Suprapubic skin (tissue), 4 donors: ENCODE data around the gene STAB2. TPM values are rescaled to one million over a fixed set of nuclear protein-coding genes. Genes with fewer than 3 reads are reported as not detected.

ENCODE experiments used
- DNase-seq, 2 donors: peaks; one replicate each; pipeline ENCODE4 v3.0.0-alpha.2; 2019; ENCODE audit warnings: low spot score in 2 of 2
- H3K27ac ChIP-seq: fragments of 200-600 bp; sonication (generic); one replicate; pipeline ENCODE4 v1.5.1; 2019
- H3K27me3 ChIP-seq: fragments of 200-600 bp; sonication (generic); one replicate; pipeline ENCODE4 v1.5.1; 2019
- H3K36me3 ChIP-seq: fragments of 200-600 bp; sonication (generic); one replicate; pipeline ENCODE4 v1.5.1; 2019
- H3K4me1 ChIP-seq: fragments of 200-600 bp; sonication (generic); one replicate; pipeline ENCODE4 v1.5.1; 2019
- H3K4me3 ChIP-seq: fragments of 200-600 bp; sonication (generic); one replicate; pipeline ENCODE4 v1.5.1; 2019; ENCODE audit warnings: mild to moderate bottlenecking
- H3K9me3 ChIP-seq: fragments of 200-600 bp; sonication (generic); one replicate; pipeline ENCODE4 v1.5.1; 2019
- CTCF ChIP-seq, 2 donors: fragments of 200-600 bp in 1 of 2; fragments of 450-650 bp in 1 of 2; sonication (generic) in 1 of 2; IDR thresholded peaks; one replicate each; pipeline ENCODE4 v1.5.1; 2016 to 2019; ENCODE audit warnings: antibody characterized with exemption in 2 of 2, mild to moderate bottlenecking in 1 of 2, moderate library complexity in 1 of 2
- EP300 ChIP-seq: sonication (generic); formaldehyde crosslinking; IDR thresholded peaks from one replicate; pipeline ENCODE4 v1.6.1; 2017; ENCODE audit warnings: antibody characterized with exemption
- POLR2A ChIP-seq, 2 donors: fragments of 450-650 bp; IDR thresholded peaks; one replicate each; pipeline ENCODE4 v1.6.1; 2017; ENCODE audit warnings: antibody characterized with exemption in 2 of 2, mild to moderate bottlenecking in 2 of 2, moderate library complexity in 2 of 2
- POLR2AphosphoS5 ChIP-seq, 3 donors: sonication (generic); formaldehyde crosslinking; IDR thresholded peaks; one replicate each; pipeline ENCODE4 v1.6.1; 2017; ENCODE audit warnings: antibody characterized with exemption in 3 of 3
- WGBS: methylation state at CpG from one replicate; pipeline ENCODE4 v1.1.5; 2018; 5-methylcytosine and 5-hydroxymethylcytosine counted together
- total RNA-seq, 4 donors: library from RNA; depleted of rRNA; stranded (reverse); fragments of >200 nt; gene quantifications; one replicate each; pipeline ENCODE4 v1.1.0, GENCODE V29; 2016

STAB2 gene
- total RNA-seq, 4 donors from 2014 or later = 0.34 TPM; not detected in 3

- no peaks in the 10 kb centered on the region for H3K36me3 ChIP-seq
- no peaks in the 10 kb centered on the region for H3K27me3 ChIP-seq
- TF ChIP-seq CTCF (IDR thresholded peaks at IDR 0.05) (no peak), POLR2AphosphoS5 (IDR thresholded peaks at IDR 0.05) (no peak)
- H3K27ac ChIP-seq = no peak overlapping the region
- 36% methylated on average over 1 of the region's 1 CpG for WGBS
- DNase-seq = no peak
- no peak overlapping the region for H3K4me3 ChIP-seq
- H3K9me3 ChIP-seq = no peaks in the 10 kb centered on the region
- no peaks in the 10 kb centered on the region for H3K4me1 ChIP-seq
Measured at GRCh38 chr12:103583008-103583407, 4.1 kb upstream of the STAB2 start.

DNA sequence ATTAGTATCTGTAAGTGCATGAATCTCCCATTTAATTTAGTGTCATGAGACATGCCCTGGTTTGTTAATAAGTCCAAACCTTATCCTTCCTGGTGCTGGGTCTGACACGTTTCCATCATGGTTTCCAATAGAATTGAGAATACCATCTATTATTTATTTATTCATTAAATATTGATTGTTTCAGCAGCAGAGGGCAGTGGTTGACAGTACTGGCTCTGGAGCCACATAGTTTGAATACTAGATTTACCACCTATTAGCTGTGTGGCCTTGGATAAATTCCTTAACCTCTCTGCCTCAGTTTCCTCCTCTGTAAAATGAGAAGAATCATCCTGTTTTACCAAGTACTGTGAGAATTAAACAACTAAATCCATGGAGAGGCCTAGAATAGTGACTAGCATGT is 941 bp upstream of the STAB2 start:
- H3K4me3 ChIP-seq = no peak overlapping the region
- no peaks in the 10 kb centered on the region for H3K36me3 ChIP-seq
- no peaks in the 10 kb centered on the region for H3K9me3 ChIP-seq
- no peak for DNase-seq
- no peaks in the 10 kb centered on the region for H3K27me3 ChIP-seq
- WGBS = 37% methylated on average over 1 of the region's 1 CpG
- TF ChIP-seq CTCF (IDR thresholded peaks at IDR 0.05) (no peak), POLR2AphosphoS5 (IDR thresholded peaks at IDR 0.05) (no peak), EP300 (no peak), POLR2A (IDR thresholded peaks at IDR 0.05) (no peak)
- no peaks in the 10 kb centered on the region for H3K4me1 ChIP-seq
- H3K27ac ChIP-seq = no peak overlapping the region

DNA sequence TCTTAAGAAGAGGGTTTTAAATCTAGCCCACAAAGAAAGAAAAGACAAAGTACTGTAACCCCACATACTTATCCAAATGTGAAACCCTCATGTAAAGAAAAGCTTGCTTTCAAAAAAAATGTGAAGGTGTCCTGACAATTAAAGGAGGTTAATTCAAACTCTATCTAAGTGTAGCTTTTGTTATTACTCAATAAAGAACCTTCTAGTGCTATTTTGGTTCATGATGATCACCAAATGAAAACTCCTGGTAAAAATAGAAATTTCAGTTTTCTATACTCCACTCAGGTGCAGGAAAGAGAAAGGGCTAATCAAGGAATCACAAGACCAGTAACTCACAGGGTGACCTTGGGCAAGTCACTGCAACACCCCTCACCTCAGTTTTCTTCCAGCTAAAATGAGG is 1.6 kb downstream of the STAB2 start:
- no peak for DNase-seq
- Histone ChIP-seq H3K27me3 (no peaks in the 10 kb centered on the region), H3K4me3 (no peak overlapping the region), H3K27ac (no peak overlapping the region), H3K9me3 (no peaks in the 10 kb centered on the region), H3K36me3 (no peaks in the 10 kb centered on the region), H3K4me1 (no peaks in the 10 kb centered on the region)
- no peak for TF ChIP-seq POLR2AphosphoS5 (IDR thresholded peaks at IDR 0.05)
- TF ChIP-seq POLR2A (IDR thresholded peaks at IDR 0.05) = no peak

GRCh38 chr12:103589517-103589916 is 2.4 kb downstream of the STAB2 start:
- Histone ChIP-seq H3K27me3 (no peaks in the 10 kb centered on the region), H3K4me1 (no peaks in the 10 kb centered on the region), H3K9me3 (no peaks in the 10 kb centered on the region), H3K36me3 (no peaks in the 10 kb centered on the region), H3K4me3 (no peak overlapping the region), H3K27ac (no peak overlapping the region)
- 71% methylated on average over 1 of the region's 1 CpG for WGBS
- TF ChIP-seq CTCF (IDR thresholded peaks at IDR 0.05) = no peak
- DNase-seq = no peak

DNA sequence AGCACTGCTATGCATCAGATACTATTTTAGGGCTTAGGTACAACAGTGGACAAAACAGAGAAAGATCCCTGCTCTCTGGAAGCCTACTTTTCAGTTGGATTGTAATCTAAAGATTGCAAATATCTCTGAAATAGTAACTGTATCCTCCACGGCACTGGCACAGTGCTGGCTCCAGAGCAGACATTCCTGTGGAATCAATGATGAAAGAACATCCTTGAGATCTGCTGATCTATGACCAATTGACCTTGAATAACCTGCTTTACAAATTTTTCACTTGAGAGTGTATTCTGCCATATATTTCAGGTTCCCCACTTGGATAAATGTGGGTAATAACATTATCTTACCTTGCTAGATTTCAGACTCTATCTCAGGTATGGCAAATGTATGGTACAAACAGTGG is 3.2 kb downstream of the STAB2 start:
- no peaks in the 10 kb centered on the region for H3K9me3 ChIP-seq
- TF ChIP-seq CTCF (IDR thresholded peaks at IDR 0.05) (no peak), POLR2AphosphoS5 (IDR thresholded peaks at IDR 0.05) (no peak), POLR2A (IDR thresholded peaks at IDR 0.05) (no peak), EP300 (no peak)
- H3K27me3 ChIP-seq = no peaks in the 10 kb centered on the region
- H3K4me1 ChIP-seq = no peaks in the 10 kb centered on the region
- no peak for DNase-seq
- no peaks in the 10 kb centered on the region for H3K36me3 ChIP-seq
- 38% methylated on average over 1 of the region's 1 CpG for WGBS
- H3K27ac ChIP-seq = no peak overlapping the region
- H3K4me3 ChIP-seq = no peak overlapping the region

DNA sequence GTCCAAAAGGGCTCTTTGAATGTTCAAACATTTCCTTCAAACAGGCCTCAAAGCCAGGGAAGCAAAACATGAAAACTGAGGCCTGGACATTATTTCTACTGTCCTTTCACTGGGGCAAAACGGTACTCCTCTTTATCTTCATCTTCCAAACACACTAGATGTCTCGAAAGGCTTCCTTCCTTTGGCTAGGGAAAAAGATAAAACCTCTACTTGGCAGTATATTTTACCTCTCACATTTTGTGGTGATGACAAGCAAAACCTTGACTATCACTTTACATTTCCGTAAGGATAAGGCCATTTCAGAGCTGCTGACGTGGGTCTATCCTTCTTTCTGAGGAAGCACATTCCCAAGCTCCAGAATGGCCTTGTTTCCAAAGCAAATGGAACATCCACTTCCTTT is 9.9 kb downstream of the STAB2 start:
- no peak for TF ChIP-seq POLR2A (IDR thresholded peaks at IDR 0.05)
- no peak for TF ChIP-seq EP300
- no peak for TF ChIP-seq CTCF (IDR thresholded peaks at IDR 0.05)
- TF ChIP-seq POLR2AphosphoS5 (IDR thresholded peaks at IDR 0.05) = no peak
- Histone ChIP-seq H3K27me3 (no peaks in the 10 kb centered on the region), H3K36me3 (no peaks in the 10 kb centered on the region), H3K4me3 (no peak overlapping the region), H3K27ac (no peak overlapping the region), H3K4me1 (no peaks in the 10 kb centered on the region), H3K9me3 (no peaks in the 10 kb centered on the region)
- 78% methylated on average over 4 of the region's 4 CpGs for WGBS
- DNase-seq = no peak
